Prostate gland (tissue), 2 donors: ENCODE results near the gene SLC33A1.

Experiments
- CTCF ChIP-seq, 4 experiments: fragments of 200-600 bp in 2 of 4; fragments of 450-650 bp in 2 of 4; sonication (generic) in 2 of 4; IDR thresholded peaks; 1 replicate in 3 of 4; 2 replicates in 1 of 4; pipeline ENCODE4 v1.5.1; 2016 to 2019; ENCODE audit warnings: antibody characterized with exemption in 4 of 4, mild to moderate bottlenecking in 2 of 4, moderate library complexity in 2 of 4
- POLR2A ChIP-seq: fragments of 450-650 bp; IDR thresholded peaks from one replicate; pipeline ENCODE4 v1.6.1; 2016; ENCODE audit warnings: antibody characterized with exemption, mild to moderate bottlenecking
- POLR2AphosphoS5 ChIP-seq: sonication (generic); formaldehyde crosslinking; IDR thresholded peaks from one replicate; pipeline ENCODE4 v1.6.1; 2017; ENCODE audit warnings: antibody characterized with exemption

DNA sequence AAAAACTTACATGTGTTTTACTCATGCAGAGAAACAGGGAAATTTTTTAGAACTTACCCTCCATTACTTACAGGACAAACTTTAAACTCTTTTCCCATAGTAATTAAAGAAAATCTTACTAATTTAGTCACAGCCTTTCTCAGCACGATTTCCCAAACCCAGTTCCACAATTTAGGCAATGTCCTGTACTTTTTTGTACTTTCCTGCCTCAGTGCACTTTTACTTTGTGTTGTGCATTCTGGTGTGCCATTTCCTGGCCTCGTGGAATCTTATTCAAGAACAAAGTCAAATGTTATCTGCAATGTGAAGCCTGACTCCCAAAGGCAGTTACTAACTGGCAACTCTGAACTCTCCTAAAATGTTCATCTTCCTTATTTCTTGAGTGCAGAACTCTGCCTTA is 1.9 kb downstream of the SLC33A1 start:
- no peak for TF ChIP-seq CTCF (IDR thresholded peaks at IDR 0.05)
- no peak for TF ChIP-seq POLR2AphosphoS5
- TF ChIP-seq POLR2A, result no peak
